HG02852 (cell line): ENCODE data around the gene NIPA2.

ENCODE experiments used
- ATAC-seq: cut with Tn5 transposase; IDR thresholded peaks from one replicate; pipeline ENCODE4 v1.9.1; 2021; ENCODE audit warnings: mild to moderate bottlenecking, moderate library complexity; ENCODE audit not compliant: unreplicated experiment

NIPA2 gene

GRCh38 chr15:22874966-22875365 lies 36.5 kb downstream of the NIPA2 start:
- ATAC-seq, result no peak

GRCh38 chr15:22877117-22877516 lies 38.7 kb downstream of the NIPA2 start:
- ATAC-seq, result no peak

- ATAC-seq, result no peak
Observed at GRCh38 chr15:22877607-22878006, 39.1 kb downstream of the NIPA2 start.

GRCh38 chr15:22878103-22878502 lies 39.6 kb downstream of the NIPA2 start:
- ATAC-seq, result no peak

GRCh38 chr15:22880068-22880980 lies 41.9 kb downstream of the NIPA2 start:
- ATAC-seq, result no peak

GRCh38 chr15:22880981-22881738 lies 42.7 kb downstream of the NIPA2 start:
- ATAC-seq, result no peak

- no peak for ATAC-seq
Observed at GRCh38 chr15:22881739-22882440, 43.4 kb downstream of the NIPA2 start.

- no peak for ATAC-seq
Observed at GRCh38 chr15:22883196-22883595, 44.7 kb downstream of the NIPA2 start.

- ATAC-seq, result no peak
Observed at GRCh38 chr15:22884344-22884743, 45.9 kb downstream of the NIPA2 start.

GRCh38 chr15:22885120-22885519 lies 46.7 kb downstream of the NIPA2 start:
- ATAC-seq, result no peak

GRCh38 chr15:22887157-22887951 lies 48.9 kb downstream of the NIPA2 start:
- no peak for ATAC-seq

GRCh38 chr15:22888120-22888859 lies 49.8 kb downstream of the NIPA2 start:
- ATAC-seq, result no peak

GRCh38 chr15:22889146-22889818 lies 50.8 kb downstream of the NIPA2 start:
- no peak for ATAC-seq

GRCh38 chr15:22890296-22890695 lies 51.8 kb downstream of the NIPA2 start:
- no peak for ATAC-seq

- ATAC-seq, result no peak
Observed at GRCh38 chr15:22891426-22892210, 53.2 kb downstream of the NIPA2 start.

GRCh38 chr15:22892333-22892732 lies 53.9 kb downstream of the NIPA2 start:
- ATAC-seq, result no peak

- ATAC-seq, result no peak
Observed at GRCh38 chr15:22893081-22893480, 54.6 kb downstream of the NIPA2 start.

GRCh38 chr15:22893881-22894280 lies 55.4 kb downstream of the NIPA2 start:
- no peak for ATAC-seq
